GM20000 (cell line): Measurements from ENCODE around the gene CBX6.

Source experiments
- DNase-seq: peaks from one replicate; pipeline ENCODE4 v3.0.0; 2012; ENCODE audit warnings: low spot score
- TF ChIP-seq, protein P1 (sequence below): IDR thresholded peaks from 2 replicates; pipeline ENCODE4 v1.5.1; 2012; ENCODE audit warnings: mild to moderate bottlenecking, control low read depth; ENCODE audit errors: extremely low read depth, missing control alignments

CBX6 gene

GRCh38 chr22:38846412-38846811 is 25.6 kb downstream of the CBX6 start:
- TF ChIP-seq, protein P1, sequence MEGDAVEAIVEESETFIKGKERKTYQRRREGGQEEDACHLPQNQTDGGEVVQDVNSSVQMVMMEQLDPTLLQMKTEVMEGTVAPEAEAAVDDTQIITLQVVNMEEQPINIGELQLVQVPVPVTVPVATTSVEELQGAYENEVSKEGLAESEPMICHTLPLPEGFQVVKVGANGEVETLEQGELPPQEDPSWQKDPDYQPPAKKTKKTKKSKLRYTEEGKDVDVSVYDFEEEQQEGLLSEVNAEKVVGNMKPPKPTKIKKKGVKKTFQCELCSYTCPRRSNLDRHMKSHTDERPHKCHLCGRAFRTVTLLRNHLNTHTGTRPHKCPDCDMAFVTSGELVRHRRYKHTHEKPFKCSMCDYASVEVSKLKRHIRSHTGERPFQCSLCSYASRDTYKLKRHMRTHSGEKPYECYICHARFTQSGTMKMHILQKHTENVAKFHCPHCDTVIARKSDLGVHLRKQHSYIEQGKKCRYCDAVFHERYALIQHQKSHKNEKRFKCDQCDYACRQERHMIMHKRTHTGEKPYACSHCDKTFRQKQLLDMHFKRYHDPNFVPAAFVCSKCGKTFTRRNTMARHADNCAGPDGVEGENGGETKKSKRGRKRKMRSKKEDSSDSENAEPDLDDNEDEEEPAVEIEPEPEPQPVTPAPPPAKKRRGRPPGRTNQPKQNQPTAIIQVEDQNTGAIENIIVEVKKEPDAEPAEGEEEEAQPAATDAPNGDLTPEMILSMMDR = no peak
- DNase-seq = no peak

- TF ChIP-seq, protein P1 = no peak
- no peak for DNase-seq
Observed at GRCh38 chr22:38845004-38845740, 26.8 kb downstream of the CBX6 start.

DNA sequence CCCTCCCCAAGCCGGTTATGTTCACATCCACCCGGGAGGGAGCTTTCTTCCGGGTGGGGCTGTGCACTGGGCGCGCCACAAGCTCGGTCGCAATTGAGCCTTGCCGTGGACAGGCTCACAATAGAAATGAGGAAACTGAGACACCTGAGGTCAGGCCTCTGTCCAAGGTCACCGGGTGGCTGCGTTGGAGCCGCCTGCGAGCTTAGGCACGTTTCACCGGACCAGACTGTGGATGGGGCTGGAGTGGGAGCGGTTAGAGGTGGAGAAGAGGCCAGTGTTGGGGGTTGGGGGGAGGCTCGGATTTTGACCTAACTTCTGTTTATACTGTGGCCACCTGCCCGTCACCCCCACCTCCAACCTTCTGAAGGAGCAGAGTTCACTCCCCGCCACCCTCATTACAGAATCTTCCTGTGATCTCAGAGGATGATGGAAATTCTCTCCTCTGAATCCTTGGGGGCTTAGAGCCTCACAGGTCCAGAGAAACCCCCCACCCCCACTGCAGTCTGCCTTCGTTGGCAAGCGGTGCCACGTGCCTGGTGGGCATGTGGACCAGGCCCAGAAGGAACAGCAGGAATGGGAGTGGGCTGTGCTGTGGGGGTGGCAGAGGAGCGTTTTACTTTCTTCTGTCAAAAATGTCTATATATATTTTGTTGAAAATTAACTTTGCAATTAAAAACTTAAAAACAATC is 27.6 kb downstream of the CBX6 start:
- TF ChIP-seq, protein P1 = no peak
- DNase-seq = no peak

- TF ChIP-seq, protein P1 = no peak
Observed at GRCh38 chr22:38843657-38844314, 28.2 kb downstream of the CBX6 start, which contains the start of gene NPTXR. TSS of gene NPTXR (minus strand) at chr22:38844028.

DNA sequence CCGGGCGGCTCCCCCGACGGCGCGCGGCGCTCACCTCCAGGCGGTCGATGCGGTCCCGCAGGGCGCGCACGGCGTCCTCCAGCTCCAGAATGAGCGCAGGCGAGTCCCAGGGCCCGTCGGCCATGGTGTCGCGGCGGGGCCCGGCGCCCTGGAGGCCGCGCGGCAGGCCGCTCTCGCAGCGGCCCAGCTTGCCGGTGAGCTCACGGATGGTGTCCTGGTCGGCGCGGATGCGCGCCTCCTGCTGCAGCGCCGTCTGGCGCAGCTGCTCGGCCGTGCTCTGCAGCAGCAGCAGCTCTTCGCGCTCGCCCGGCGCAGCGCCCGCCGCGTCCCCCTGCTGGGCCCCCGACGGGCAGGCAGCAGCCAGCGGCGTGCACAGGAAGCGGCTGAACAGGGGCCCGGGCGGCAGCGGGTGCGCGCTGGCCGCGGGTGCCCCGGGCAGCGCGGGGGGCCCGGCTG is 28.8 kb downstream of the CBX6 start:
- DNase-seq = peak; percentile 79
- TF ChIP-seq, protein P1 = no peak

More at GRCh38 chr22:38843657-38844314, 28.2 kb downstream of the CBX6 start, which contains the start of gene NPTXR:
- DNase-seq = peak; percentile 47

DNA sequence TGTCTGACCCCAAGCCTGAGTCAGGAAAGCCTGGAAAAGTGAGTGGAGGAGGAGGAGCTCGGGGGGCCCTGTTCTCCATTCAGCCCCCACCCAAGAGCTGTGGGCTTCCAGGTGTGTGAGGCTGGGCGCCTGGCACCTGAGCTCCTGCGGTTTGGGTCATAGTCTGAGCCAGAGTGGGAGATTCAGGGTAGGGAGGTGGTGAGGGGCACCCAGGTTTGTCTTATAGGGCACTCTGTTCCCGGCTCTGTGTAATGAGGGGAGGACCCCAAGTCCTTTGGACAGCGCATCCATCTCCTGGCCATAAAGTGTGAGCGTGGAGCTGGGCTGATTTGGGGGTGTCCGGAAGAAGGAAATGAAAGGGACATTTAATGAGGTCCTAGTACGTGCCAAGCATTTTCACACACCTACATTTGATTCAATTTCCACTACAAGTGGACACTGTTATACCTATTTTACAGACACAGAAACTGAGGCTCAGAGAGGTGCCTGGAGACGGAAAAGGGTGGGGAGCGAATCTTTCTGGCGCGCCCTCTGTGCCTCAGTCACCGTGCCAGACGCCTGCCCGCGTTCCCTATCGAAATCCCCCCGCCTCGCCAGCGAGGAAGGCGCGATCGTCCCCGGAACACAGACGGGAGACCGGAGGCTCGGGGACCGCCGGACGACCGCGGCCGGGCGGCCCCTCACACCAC is 29.4 kb downstream of the CBX6 start:
- DNase-seq = no peak
- TF ChIP-seq, protein P1 = no peak
